Astrocyte of the cerebellum (primary cell): ENCODE data around the gene EEIG1.

ENCODE experiments used
- DNase-seq: peaks from one replicate; pipeline ENCODE4 v3.0.0-alpha.2; 2011; ENCODE audit warnings: low read depth
- H3K4me3 ChIP-seq: 2 replicates; pipeline ENCODE4 v1.5.1; 2011; ENCODE audit warnings: mild to moderate bottlenecking, low read depth, low read length, moderate library complexity
- CTCF ChIP-seq: IDR thresholded peaks from 2 replicates; pipeline ENCODE4 v1.5.1; 2012; ENCODE audit warnings: low read length, low read depth, moderate library complexity, mild to moderate bottlenecking; ENCODE audit errors: missing control alignments
- in situ Hi-C: cut with HindIII; loops from 2 replicates; pipeline ENCODE4 v1.10.0; 2017; ENCODE audit warnings: low sequenced_read_pairs

The EEIG1 gene

GRCh38 chr9:128008171-128008570 lies 27.4 kb upstream of the EEIG1 start:
- TF ChIP-seq CTCF: no peak
- in situ Hi-C loops: no loop called here
- no peak for DNase-seq
- H3K4me3 ChIP-seq: no peak overlapping the region

GRCh38 chr9:128007566-128008138 lies 26.9 kb upstream of the EEIG1 start:
- no peak for TF ChIP-seq CTCF
- DNase-seq: peak; percentile 37
- in situ Hi-C loops: no loop called here
- H3K4me3 ChIP-seq: no peak overlapping the region

GRCh38 chr9:128006332-128006996 lies 25.7 kb upstream of the EEIG1 start:
- no peak for DNase-seq
- TF ChIP-seq CTCF: no peak
- in situ Hi-C loops: no loop called here
- no peak overlapping the region for H3K4me3 ChIP-seq

GRCh38 chr9:128005923-128006322 lies 25.1 kb upstream of the EEIG1 start:
- in situ Hi-C loops: no loop called here
- H3K4me3 ChIP-seq: no peak overlapping the region
- no peak for TF ChIP-seq CTCF
- no peak for DNase-seq

GRCh38 chr9:128003966-128004604 lies 23.3 kb upstream of the EEIG1 start:
- in situ Hi-C loops: no loop called here

GRCh38 chr9:128002959-128003358 lies 22.2 kb upstream of the EEIG1 start:
- TF ChIP-seq CTCF: no peak
- H3K4me3 ChIP-seq: no peak overlapping the region
- no peak for DNase-seq
- in situ Hi-C loops: no loop called here

More at GRCh38 chr9:128003966-128004604, 23.3 kb upstream of the EEIG1 start:
- no peak for DNase-seq
- H3K4me3 ChIP-seq: no peak overlapping the region
- no peak for TF ChIP-seq CTCF
